HPDE6-E6E7 (cell line): ENCODE measurements around the gene KRTAP17-1.
"Not testable (repeated sequence)": the region's sequence is repeated elsewhere in the genome, so short reads cannot be mapped to it uniquely, and the experiment has no call there.

ENCODE experiments used
- DNase-seq: peaks from one replicate; pipeline ENCODE4 v3.0.0; 2011; ENCODE audit warnings: missing footprints; ENCODE audit errors: extremely low spot score

Gene KRTAP17-1

DNA sequence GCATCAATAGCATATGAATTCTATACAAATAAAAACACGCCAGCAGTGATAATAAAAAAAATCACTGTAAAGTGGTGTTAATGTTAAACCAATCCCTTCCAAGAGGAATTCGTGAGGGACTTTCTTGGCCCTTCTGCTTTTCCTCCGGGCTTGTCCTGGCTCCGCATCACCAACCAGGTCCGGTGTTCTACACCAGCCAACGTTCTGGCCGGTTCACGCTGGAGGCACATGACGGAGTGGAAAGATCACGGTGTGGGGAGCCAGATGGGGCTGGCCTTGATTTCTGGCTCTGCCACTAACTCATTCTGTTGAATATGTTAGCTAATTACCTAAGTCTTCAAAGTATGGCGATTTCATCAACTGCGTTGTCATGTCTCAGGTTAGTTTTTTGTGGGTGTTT, 11.4 kb downstream of the KRTAP17-1 start:
- no peak for DNase-seq

GRCh38 chr17:41302981-41303380, 12.5 kb downstream of the KRTAP17-1 start:
- DNase-seq, result no peak

DNA sequence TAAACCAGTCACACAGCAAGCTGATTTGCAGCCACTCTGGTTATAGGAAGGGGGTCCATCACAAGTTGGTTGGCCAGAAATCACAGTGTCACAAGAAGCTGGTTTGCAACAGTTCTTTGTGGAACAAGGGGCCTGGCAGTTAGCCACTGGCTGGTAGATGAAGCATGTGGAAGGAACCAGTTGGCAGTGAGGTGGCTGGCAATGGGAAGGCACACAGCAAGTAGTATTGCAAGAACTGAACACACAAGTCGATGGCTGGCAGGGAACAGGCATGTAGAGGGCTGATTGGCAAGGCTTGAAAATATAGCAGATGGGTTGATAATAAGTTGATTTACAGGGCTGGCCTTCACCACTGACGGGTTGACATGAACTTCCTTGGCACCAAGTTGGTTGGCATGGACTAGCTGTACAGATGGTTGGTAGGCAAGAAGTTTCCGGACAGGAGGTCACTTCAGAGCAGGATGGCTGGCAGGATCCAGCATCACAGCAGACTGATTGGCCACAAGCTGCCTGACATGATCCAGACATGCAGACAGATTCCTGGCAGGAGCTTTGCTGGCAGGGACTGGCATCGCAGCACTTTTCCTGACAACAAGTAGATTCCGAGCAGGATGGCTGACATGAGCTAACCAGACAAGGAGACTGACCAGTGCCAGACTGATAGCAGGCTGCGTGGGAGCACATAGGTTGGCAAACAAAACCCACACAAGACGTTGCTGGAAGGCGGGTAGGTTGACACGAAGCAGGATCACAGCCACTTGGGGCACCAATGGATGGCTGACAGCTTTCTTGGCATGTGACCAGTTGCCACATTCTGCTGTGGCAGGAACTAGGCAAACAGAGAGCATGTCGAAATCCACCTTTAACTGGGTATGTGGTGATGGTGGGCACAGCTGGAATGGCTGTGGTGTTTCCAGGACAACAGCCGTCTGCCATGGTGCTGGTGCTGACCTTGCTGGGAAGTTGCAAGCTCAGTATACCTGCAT, 13.3 kb downstream of the KRTAP17-1 start, which contains the start of gene KRTAP29-1:
TSS of gene KRTAP29-1 (minus strand) at position 936 of the 986 bp plus-strand sequence. CDS start at position 936, 0 bp downstream.
- DNase-seq, result no peak

- peak; percentile 79 for DNase-seq
These were observed 14.2 kb downstream of the KRTAP17-1 start for GRCh38 chr17:41301204-41301790.

DNA sequence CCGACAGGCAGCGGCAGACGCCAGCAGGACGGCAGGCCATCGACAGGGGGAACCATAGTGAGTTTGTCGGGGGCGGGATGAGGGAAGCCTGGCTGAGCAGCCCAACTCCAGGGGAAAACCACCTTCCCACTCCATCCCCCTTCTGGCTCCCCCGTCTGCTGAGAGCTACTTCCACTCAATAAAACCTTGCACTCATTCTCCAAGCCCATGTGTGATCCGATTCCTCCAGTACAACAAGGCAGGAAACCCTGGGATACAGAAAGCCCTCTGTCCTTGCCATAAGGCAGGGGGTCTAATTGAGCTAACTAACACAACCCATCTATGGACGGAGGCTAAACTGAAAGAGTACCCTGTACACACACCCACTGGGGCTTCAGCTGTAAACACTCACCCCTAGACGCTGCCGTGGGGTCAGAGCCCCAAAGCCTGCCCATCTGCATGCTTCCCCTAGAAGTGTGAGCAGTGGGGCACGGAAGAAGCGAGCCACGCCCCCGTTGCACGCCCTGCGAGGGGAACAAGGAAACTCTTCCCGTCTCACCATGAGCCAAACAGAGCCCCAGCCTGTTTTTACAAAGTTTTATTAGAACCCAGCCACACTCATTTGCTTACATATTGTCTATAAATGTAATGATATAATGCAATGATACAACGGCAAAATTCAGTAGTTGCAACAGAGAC, 16.9 kb downstream of the KRTAP17-1 start:
- no peak for DNase-seq

DNA sequence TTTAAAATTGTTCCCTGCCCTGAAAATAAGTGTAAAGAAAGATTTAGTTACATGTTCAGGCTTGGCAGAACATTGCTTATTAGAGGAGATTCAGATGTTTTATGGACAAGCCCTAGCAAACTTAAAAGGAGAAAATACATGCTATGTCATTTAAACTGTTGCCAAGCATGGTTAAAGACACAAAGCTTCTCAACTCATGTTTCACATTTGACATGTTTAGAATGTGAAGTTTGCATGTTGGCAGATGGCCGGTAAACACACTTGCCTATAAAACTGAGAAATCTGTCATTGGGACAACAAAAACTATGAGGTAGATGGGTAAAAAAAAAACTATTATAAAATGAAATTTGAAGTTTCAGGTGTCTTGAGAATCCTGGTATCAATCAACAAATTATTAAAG, 18.7 kb downstream of the KRTAP17-1 start:
- no peak for DNase-seq

GRCh38 chr17:41294016-41294415, 21.5 kb downstream of the KRTAP17-1 start:
- no peak for DNase-seq

DNA sequence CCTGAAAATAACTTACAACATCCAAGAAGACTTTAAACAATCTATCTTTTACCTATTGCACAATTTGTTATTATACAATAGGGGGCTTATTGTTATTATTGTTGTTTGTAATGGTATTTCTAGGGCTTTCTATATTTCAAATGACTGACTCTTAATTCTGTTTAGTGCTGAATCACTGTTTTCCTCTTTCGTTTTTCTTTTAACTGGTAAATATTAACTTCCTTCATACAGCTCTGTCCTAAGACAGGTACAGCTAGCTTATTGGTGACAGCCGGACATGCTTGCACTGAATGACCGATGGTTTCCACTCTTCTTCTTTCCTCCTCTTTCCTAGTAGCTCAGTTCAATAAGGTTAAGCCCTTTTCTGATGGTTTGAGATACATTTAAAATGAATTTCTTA, 28.5 kb downstream of the KRTAP17-1 start:
- DNase-seq, result no peak

DNA sequence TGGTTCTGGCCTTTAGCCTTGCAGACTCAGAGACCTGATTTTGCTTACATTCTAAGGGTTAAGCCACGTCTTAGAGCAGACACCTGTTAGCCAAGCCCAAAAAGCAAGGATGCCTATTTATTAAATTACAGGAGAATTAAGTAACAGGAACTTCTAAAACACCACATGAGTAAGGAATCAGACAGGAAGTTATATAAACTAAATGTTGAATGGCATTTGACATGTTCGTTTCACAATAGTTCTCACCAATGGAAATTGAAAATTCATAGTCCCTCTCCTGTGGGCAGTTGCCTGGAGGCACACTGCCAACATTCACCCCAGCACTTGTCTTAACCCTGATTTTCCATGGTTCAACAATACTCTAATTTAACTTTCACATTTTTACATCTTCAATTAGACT, 31.0 kb downstream of the KRTAP17-1 start:
- no peak for DNase-seq

- DNase-seq, result no peak
These were observed 31.5 kb downstream of the KRTAP17-1 start for GRCh38 chr17:41284043-41284442.

DNA sequence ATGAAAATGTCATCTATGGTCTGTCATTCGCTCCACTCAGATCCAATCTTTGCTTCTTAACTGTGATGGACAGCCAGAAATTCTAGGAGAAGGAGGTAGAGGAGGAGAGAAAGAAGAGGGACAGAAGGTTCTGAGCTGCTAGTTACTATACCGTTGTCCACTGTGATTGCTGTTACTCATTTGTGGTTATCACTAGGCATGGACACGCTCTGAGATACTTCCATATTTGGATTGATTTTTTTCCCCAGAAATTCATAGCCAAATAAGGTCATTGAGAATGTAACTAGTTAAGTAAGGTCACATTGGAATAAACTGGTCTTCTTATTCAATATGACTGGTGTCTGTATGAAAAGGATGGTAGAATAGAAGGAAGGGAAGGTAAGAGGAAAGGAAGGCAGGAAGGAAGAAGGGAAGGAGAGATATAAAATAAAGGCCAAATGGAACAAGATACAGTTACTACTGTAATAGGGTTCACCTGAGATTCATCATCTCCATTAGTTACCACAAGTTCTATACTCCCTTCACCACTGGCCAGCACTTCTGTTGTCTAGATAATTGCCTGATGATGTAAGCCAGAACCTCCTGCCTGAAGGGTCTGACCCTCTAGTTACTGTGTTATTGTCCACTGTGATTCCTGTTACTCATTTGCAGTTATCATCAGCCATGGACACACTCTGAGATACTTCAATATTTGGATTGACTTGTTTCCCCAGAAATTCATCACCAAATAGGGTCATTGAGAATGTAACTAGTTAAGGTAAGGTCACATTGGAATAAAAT, 37.1 kb downstream of the KRTAP17-1 start:
- no peak for DNase-seq

DNA sequence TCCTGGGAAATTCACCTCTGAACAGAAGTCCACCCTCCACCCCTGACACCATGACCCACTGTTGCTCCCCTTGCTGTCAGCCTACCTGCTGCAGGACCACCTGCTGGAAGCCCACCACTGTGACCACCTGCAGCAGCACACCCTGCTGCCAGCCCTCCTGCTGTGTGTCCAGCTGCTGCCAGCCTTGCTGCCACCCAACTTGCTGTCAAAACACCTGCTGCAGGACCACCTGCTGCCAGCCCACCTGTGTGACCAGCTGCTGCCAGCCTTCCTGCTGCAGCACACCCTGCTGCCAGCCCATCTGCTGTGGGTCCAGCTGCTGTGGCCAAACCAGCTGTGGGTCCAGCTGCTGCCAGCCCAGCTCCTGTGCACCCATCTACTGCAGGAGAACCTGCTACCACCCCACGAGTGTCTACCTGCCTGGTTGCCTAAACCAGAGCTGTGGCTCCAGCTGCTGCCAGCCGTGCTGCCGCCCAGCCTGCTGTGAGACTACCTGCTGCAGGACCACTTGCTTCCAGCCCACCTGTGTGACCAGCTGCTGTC, 39.8 kb downstream of the KRTAP17-1 start, which contains the start of gene KRTAP9-7:
TSS of gene KRTAP9-7 (plus strand) at position 51 of the 543 bp plus-strand sequence. CDS start at position 51, 0 bp downstream.
- DNase-seq, result not testable (repeated sequence)

- DNase-seq, result no peak
These were observed 43.7 kb downstream of the KRTAP17-1 start for GRCh38 chr17:41271858-41272257.

DNA sequence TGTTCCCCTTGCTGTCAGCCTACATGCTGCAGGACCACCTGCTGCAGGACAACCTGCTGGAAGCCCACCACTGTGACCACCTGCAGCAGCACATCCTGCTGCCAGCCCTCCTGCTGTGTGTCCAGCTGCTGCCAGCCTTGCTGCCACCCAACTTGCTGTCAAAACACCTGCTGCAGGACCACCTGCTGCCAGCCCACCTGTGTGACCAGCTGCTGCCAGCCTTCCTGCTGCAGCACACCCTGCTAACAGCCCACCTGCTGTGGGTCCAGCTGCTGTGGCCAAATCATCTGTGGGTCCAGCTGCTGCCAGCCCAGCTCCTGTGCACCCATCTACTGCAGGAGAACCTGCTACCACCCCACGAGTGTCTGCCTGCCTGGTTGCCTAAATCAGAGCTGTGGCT, 44.2 kb downstream of the KRTAP17-1 start:
- not testable (repeated sequence) for DNase-seq

GRCh38 chr17:41267711-41268110, 47.8 kb downstream of the KRTAP17-1 start:
- DNase-seq, result peak; percentile 10

GRCh38 chr17:41265078-41265477, 50.4 kb downstream of the KRTAP17-1 start, which contains the start of gene KRTAP9-6:
TSS of gene KRTAP9-6 (plus strand) at chr17:41265378. CDS start at chr17:41265378, 0 bp downstream.
- no peak for DNase-seq
